HG03571 (cell line): Measurements from ENCODE around the gene PEX11B.
"Not testable (repeated sequence)": the region's sequence is repeated elsewhere in the genome, so short reads cannot be mapped to it uniquely, and the experiment has no call there.

Experiments
- ATAC-seq: cut with Tn5 transposase; IDR thresholded peaks from one replicate; pipeline ENCODE4 v1.9.1; 2021; ENCODE audit not compliant: unreplicated experiment

PEX11B gene

DNA sequence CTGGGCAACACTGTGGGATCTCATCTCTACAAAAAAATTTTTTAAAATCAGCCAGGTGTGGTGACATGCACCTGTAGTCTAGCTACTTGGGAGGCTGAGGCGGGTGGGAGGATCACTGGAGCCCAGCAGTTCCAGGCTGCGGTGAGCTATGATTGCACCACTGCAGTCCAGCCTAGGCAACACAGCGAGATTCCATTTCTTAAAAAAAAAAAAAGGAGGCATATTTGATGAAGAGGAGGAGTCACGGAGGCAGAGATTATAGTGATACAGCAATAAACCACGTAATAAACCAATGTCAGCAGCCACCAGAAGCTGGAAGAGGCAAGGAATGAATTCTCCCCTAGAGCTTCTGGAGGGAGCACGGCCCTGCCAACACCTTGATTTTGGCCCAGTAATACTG lies 35.3 kb upstream of the PEX11B start:
- no peak for ATAC-seq

GRCh38 chr1:145952903-145953302 lies 34.4 kb upstream of the PEX11B start:
- ATAC-seq: no peak

DNA sequence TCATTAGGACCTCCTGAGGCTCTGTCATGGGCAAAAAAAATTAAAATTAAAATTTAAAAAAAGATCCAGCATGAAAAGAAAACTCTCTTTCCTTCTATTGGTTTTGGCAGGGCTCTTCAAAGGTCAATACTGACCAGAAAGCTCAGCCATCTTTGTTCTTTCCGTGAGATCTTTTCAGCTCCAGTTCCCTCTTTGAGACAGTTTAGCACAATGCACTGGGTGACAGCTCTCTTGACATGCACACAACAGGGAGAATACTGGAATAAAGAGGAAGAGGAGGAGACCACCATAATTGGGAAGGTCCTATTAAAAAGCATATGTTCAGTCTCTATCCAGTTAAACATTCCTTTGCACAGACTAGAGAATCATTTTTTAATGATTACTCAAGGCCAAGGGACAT lies 33.0 kb upstream of the PEX11B start:
- ATAC-seq: no peak

GRCh38 chr1:145949219-145949618 lies 30.7 kb upstream of the PEX11B start:
- no peak for ATAC-seq

DNA sequence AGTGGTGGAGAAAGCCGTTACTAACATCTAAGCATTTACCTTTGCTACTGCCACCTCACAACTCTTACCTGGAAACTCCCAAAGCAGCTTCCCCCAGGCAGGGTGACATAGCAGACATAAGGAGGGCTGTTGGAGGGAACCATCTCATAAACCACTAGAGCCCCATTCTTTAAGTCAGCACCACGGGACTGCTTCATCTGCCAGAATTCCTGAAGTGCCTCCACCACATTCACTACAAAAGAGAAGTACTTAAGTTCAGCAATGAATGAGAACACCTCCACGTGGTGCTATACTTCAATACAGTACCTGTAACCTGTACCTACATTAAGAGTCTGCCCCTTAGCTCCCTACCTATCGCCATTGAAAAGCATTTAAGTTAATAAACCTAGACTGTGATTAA lies 29.0 kb upstream of the PEX11B start:
- no peak for ATAC-seq

- no peak for ATAC-seq
Measured at GRCh38 chr1:145946477-145946986, 28.0 kb upstream of the PEX11B start.

GRCh38 chr1:145944532-145944931 lies 26.0 kb upstream of the PEX11B start:
- ATAC-seq: no peak

GRCh38 chr1:145942871-145943270 lies 24.4 kb upstream of the PEX11B start:
- ATAC-seq: no peak

- no peak for ATAC-seq
Measured at GRCh38 chr1:145942405-145942804, 23.9 kb upstream of the PEX11B start.

DNA sequence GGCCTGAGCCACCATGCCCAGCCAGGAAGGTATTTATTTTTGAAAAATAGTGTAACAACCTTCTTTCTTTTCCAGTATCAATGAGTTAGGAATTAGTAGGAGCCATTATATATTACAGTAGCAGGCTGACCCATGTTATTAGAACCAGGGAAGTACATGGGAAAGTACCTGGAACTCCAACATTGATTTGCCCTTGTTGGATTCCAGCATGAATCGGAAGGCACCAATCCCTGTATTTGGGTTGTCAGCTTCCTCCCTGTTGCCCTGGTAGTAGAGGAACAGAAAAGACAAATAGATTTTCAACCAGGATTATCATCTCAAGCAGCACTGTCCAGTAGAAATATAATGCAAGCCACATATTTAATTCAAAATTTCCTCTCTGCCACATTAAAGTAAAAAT lies 18.9 kb upstream of the PEX11B start:
- no peak for ATAC-seq

- ATAC-seq: no peak
Measured at GRCh38 chr1:145936247-145936646, 17.7 kb upstream of the PEX11B start.

GRCh38 chr1:145935708-145936107 lies 17.2 kb upstream of the PEX11B start:
- no peak for ATAC-seq

GRCh38 chr1:145932522-145933009 lies 14.0 kb upstream of the PEX11B start:
- not testable (repeated sequence) for ATAC-seq

GRCh38 chr1:145927916-145928643 lies 9.6 kb upstream of the PEX11B start:
- ATAC-seq: no peak

DNA sequence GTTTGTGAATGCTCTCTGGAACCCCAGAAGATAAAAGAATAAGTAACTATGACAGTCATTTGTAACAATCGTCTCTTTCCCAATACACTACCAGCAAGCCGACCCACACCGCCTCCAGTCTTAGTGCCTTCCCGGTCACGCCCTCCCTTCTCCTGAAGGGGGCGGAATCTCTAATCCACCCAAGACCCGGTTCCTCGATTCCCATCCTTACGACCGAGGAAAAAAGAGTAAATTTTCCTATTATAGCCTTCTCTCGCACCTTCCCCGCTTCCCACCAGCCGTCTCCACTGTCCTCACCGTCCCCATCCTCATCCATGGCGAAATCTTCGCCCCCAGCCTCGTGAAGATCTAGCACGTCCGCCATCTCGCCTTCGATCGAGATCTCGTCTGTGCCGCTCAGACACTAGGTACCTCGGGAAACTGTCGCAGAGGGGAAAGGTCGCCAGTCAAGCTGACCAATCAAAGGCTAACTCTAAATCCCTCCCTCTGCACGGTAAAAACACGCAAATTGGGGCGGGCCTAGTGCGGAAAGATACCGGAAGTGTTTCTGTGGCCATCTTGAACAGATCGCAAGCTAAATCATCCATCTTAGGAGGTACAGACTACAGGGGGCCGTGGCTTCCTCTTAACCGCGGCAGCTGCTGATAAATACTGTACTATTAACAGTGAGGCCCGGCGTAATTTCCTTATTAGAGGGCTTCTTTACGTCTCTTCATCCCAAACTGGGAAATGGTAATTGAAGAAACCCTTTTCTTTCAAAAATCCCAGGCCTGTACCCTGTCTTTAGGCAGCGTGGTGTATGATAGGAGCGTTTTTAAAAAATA lies 8.8 kb upstream of the PEX11B start, which contains the start of gene RBM8A:
Gene RBM8A (minus strand): TSS at position 422 of the 824 bp plus-strand sequence. CDS start 58 bp downstream, at position 364.
- peak; percentile 95 for ATAC-seq

- peak; percentile 2 for ATAC-seq
Measured at GRCh38 chr1:145926686-145927062, 8.2 kb upstream of the PEX11B start.

- ATAC-seq: no peak
Measured at GRCh38 chr1:145922266-145922665, 3.7 kb upstream of the PEX11B start.

DNA sequence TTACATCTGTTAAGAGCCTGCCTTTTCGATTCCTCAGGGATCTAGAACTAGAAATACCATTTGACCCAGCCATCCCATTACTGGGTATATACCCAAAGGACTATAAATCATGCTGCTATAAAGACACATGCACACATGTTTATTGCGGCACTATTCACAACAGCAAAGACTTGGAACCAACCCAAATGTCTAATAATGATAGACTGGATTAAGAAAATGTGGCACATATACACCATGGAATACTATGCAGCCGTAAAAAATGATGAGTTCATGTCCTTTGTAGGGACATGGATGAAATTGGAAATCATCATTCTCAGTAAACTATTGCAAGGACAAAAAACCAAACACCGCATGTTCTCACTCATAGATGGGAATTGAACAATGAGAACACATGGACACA lies 1.8 kb upstream of the PEX11B start:
- not testable (repeated sequence) for ATAC-seq

- peak; percentile 10 for ATAC-seq
Measured at GRCh38 chr1:145918992-145919939, 749 bp upstream of the PEX11B start.

GRCh38 chr1:145917595-145917994 lies 922 bp downstream of the PEX11B start:
- ATAC-seq: no peak

GRCh38 chr1:145916745-145917144 lies 1.8 kb downstream of the PEX11B start:
- no peak for ATAC-seq
